Skeletal muscle satellite cell (primary cell): ENCODE data around the gene NPTXR.
"Not testable (repeated sequence)": the region's sequence is repeated elsewhere in the genome, so short reads cannot be mapped to it uniquely, and the experiment has no call there.

Experiments
- H3K27me3 ChIP-seq: 2 replicates; pipeline ENCODE4 v1.7.0; 2013; ENCODE audit warnings: low read length; ENCODE audit not compliant: control insufficient read depth, insufficient read depth
- H3K36me3 ChIP-seq: 2 replicates; pipeline ENCODE4 v1.7.0; 2013; ENCODE audit warnings: mild to moderate bottlenecking, control low read depth, low read length; ENCODE audit not compliant: insufficient read depth
- H3K4me1 ChIP-seq: 2 replicates; pipeline ENCODE4 v1.7.0; 2013; ENCODE audit warnings: low read length; ENCODE audit not compliant: control insufficient read depth, insufficient read depth
- H3K4me2 ChIP-seq: 2 replicates; pipeline ENCODE4 v1.7.0; 2013; ENCODE audit warnings: mild to moderate bottlenecking, low read length
- H3K4me3 ChIP-seq: 2 replicates; pipeline ENCODE4 v1.7.0; 2013; ENCODE audit warnings: low read length
- H3K9ac ChIP-seq: 2 replicates; pipeline ENCODE4 v1.7.0; 2013; ENCODE audit warnings: mild to moderate bottlenecking, low read depth, low read length, moderate library complexity
- H3K9me3 ChIP-seq: replicated peaks from 2 replicates; pipeline ENCODE4 v1.7.0; 2013; ENCODE audit warnings: mild to moderate bottlenecking, control low read depth, low read length

The NPTXR gene

DNA sequence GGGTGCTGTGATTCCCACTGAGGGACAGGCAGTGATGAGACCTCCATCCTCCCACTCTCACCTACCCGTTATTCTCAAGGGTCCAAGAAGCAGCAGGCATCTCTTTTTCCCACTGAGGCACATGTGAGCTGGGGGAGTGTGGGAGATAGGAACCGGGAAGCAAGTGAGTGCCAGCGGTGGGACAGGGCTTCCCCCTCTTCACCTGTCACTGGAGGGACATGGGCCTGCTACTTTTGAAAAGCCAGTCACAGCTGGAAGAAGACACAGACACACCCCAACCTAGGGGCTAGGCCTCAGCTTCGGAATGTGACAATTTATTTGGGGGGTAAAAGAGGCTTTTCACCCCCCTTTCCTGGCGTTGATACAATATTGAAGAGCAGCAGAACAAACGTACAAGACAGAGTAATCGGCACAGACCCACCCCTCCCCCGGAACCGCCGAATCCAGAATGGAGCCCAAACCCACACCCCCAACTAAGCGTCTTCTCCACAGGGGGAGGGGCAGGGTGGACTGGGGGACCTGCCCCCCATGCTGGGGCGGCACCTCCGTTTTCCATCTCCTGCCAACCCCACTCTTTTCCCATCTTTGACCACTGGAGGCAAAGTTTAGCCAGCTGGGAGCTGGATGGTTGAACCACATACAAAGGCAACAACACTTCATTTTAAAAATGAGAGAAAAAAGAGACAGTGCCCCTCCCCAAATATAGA is 17.5 kb upstream of the NPTXR start:
- H3K9me3 ChIP-seq = no peaks in the 10 kb centered on the region
- peaks cover 3% of the 10 kb centered on the region for H3K36me3 ChIP-seq
- no peak overlapping the region for H3K4me3 ChIP-seq
- H3K4me1 ChIP-seq = peaks cover 14% of the 10 kb centered on the region
- H3K9ac ChIP-seq = no peak overlapping the region
- H3K4me2 ChIP-seq = no peak overlapping the region
- H3K27me3 ChIP-seq = peaks cover 41% of the 10 kb centered on the region

- Histone ChIP-seq H3K9ac (no peak overlapping the region), H3K4me2 (no peak overlapping the region), H3K4me1 (peaks cover 14% of the 10 kb centered on the region), H3K27me3 (peaks cover 48% of the 10 kb centered on the region), H3K9me3 (no peaks in the 10 kb centered on the region), H3K36me3 (no peaks in the 10 kb centered on the region), H3K4me3 (no peak overlapping the region)
Observed at GRCh38 chr22:38860283-38861169, 16.7 kb upstream of the NPTXR start.

GRCh38 chr22:38859581-38860282 is 15.9 kb upstream of the NPTXR start:
- Histone ChIP-seq H3K36me3 (no peaks in the 10 kb centered on the region), H3K4me2 (no peak overlapping the region), H3K9me3 (no peaks in the 10 kb centered on the region), H3K27me3 (peaks cover 51% of the 10 kb centered on the region), H3K9ac (no peak overlapping the region), H3K4me3 (no peak overlapping the region), H3K4me1 (peaks cover 11% of the 10 kb centered on the region)

- no peak overlapping the region for H3K9ac ChIP-seq
- no peaks in the 10 kb centered on the region for H3K9me3 ChIP-seq
- no peaks in the 10 kb centered on the region for H3K36me3 ChIP-seq
- H3K4me3 ChIP-seq = no peak overlapping the region
- H3K4me2 ChIP-seq = no peak overlapping the region
- H3K4me1 ChIP-seq = peaks cover 5% of the 10 kb centered on the region
- H3K27me3 ChIP-seq = peaks cover 52% of the 10 kb centered on the region
Observed at GRCh38 chr22:38858492-38858891, 14.7 kb upstream of the NPTXR start.

GRCh38 chr22:38854476-38854875 is 10.6 kb upstream of the NPTXR start:
- H3K4me3 ChIP-seq, H3K36me3 ChIP-seq, H3K9me3 ChIP-seq, H3K4me2 ChIP-seq, H3K4me1 ChIP-seq, H3K9ac ChIP-seq: not testable (repeated sequence)
- H3K27me3 ChIP-seq = peaks cover 55% of the 10 kb centered on the region

DNA sequence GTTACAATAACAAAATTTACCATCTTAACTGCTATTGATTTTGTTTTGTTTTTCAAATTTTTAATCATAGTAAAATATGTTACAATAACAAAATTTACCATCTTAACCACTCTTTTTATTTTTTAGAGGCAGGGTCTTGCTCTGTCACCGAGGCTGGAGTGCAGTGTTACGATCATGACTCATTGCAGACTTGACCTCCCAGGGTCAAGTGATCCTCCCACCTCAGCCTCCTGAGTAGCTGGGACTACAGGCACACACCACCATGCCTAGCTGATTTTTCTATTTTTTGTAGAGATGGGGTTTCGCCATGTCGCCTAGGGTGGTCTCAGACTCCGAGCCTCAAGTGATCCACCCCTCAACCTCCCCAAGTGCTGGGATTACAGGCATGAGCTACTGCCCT is 10.1 kb upstream of the NPTXR start:
- H3K4me2 ChIP-seq, H3K36me3 ChIP-seq, H3K9ac ChIP-seq, H3K4me3 ChIP-seq, H3K9me3 ChIP-seq, H3K4me1 ChIP-seq: not testable (repeated sequence)
- peaks cover 58% of the 10 kb centered on the region for H3K27me3 ChIP-seq

- H3K4me2 ChIP-seq = no peak overlapping the region
- H3K9ac ChIP-seq = no peak overlapping the region
- no peak overlapping the region for H3K4me3 ChIP-seq
- no peaks in the 10 kb centered on the region for H3K9me3 ChIP-seq
- peaks cover 8% of the 10 kb centered on the region for H3K4me1 ChIP-seq
- peaks cover 60% of the 10 kb centered on the region for H3K27me3 ChIP-seq
- H3K36me3 ChIP-seq = no peaks in the 10 kb centered on the region
Observed at GRCh38 chr22:38853196-38853651, 9.4 kb upstream of the NPTXR start.

DNA sequence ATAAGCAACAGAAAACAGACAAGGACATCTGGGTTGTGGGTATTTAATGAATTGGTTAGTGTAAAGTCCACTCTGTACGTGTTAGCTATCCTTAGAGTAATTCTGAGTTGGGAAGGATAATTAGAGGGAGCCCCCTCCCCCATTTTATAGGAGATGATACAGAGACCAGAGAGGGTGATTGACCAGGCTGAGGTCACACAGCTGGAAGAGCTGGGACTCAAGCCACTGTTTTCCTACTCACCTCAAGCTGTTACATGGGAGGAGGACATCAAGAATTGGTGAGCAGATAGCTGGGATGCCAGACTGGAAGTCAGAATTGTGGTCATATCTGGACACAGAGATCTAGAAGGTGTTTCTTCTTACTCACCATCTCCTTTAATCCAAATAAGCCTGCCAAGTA is 8.7 kb upstream of the NPTXR start:
- Histone ChIP-seq H3K36me3 (no peaks in the 10 kb centered on the region), H3K27me3 (peaks cover 61% of the 10 kb centered on the region), H3K9ac (no peak overlapping the region), H3K9me3 (no peaks in the 10 kb centered on the region), H3K4me3 (no peak overlapping the region), H3K4me2 (no peak overlapping the region), H3K4me1 (peaks cover 8% of the 10 kb centered on the region)

DNA sequence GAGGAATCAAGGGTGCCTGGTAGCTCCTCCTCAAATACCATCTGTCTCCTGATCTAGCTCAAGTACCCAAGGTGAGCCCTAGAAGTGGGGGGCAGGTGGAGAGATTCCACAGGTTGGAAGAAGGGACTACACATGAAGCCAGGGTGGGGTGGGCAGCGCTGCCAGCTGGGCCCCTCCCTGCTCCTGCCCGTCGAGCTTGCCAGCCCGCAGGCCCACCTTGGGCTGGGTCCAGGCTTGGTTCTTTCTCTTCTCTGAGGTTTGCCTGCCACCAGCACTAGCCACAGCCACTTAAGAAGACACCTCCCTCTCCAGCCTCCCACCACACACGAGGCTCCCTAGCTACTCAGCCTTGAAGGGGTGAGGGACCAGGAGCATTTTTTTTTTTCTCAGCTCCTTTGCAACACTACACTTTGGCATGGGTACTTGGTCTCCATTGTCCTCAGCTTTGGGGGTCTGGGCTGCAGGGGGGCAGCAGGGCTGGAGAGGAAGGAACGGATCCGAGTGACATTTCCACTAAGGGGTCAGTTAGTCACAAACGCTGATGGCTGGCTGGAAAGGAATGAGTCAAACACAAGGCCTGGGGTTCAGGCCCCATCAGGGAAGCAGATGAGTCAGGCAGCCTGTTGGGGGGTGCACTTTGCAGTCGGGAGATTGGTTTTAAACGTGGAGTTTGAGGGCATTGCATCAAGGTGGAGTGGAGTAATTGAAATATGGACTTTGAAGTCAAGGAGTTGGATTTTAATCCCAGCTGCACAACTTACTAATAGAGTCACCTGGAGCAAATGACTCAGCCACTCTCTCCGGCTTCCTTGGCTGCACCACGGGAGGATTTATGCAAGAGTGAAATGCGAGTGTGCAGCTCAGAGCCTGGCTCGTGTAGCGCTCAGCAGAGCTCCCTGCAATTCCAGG is 7.4 kb upstream of the NPTXR start:
- no peaks in the 10 kb centered on the region for H3K36me3 ChIP-seq
- no peak overlapping the region for H3K4me2 ChIP-seq
- peaks cover 8% of the 10 kb centered on the region for H3K4me1 ChIP-seq
- no peak overlapping the region for H3K4me3 ChIP-seq
- H3K27me3 ChIP-seq = peaks cover 61% of the 10 kb centered on the region
- H3K9ac ChIP-seq = no peak overlapping the region
- H3K9me3 ChIP-seq = no peaks in the 10 kb centered on the region

DNA sequence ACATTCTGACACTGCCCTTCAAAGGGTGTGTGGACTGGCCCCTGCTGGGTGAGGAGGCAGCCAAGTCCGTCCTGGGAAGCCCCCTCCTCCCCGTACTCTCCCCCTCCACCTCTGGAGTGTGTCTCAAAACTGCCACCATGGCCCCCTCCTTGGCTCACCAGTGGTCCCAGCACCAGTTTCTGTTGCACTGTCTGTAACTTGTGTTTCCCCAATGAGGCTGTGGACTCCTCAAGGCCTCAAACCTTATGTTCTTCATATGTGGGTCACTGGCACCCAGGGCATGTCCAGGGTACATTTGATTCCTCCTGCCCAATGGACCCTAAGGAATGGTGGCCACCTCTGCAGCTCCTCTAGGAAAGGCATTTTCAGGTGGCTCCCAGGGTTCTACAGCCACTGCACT is 6.6 kb upstream of the NPTXR start:
- no peaks in the 10 kb centered on the region for H3K36me3 ChIP-seq
- H3K9me3 ChIP-seq = no peaks in the 10 kb centered on the region
- H3K4me3 ChIP-seq = no peak overlapping the region
- H3K9ac ChIP-seq = no peak overlapping the region
- no peak overlapping the region for H3K4me2 ChIP-seq
- peaks cover 8% of the 10 kb centered on the region for H3K4me1 ChIP-seq
- peaks cover 60% of the 10 kb centered on the region for H3K27me3 ChIP-seq

GRCh38 chr22:38849811-38850210 is 6.0 kb upstream of the NPTXR start:
- H3K4me2 ChIP-seq = no peak overlapping the region
- no peak overlapping the region for H3K4me3 ChIP-seq
- peaks cover 65% of the 10 kb centered on the region for H3K27me3 ChIP-seq
- H3K9ac ChIP-seq = no peak overlapping the region
- peaks cover 8% of the 10 kb centered on the region for H3K4me1 ChIP-seq
- H3K36me3 ChIP-seq = no peaks in the 10 kb centered on the region
- no peaks in the 10 kb centered on the region for H3K9me3 ChIP-seq
